Breast epithelium (tissue), 4 donors: ENCODE measurements around the gene PHACTR3. TPM values are rescaled to one million over a fixed set of nuclear protein-coding genes. Genes with fewer than 3 reads are reported as not detected.
A peak's percentile ranks its signal among the peaks of the same experiment; 100 is the strongest.

Source experiments
- DNase-seq, 2 donors: peaks; one replicate each; pipeline ENCODE4 v3.0.0-alpha.2; 2019; ENCODE audit warnings: low spot score in 2 of 2
- H3K27ac ChIP-seq, 2 donors: fragments of 200-600 bp; sonication (generic) in 1 of 2; one replicate each; pipeline ENCODE4 v1.5.1; 2016 to 2019; ENCODE audit warnings: mild to moderate bottlenecking in 1 of 2
- H3K27me3 ChIP-seq, 2 donors: fragments of 200-600 bp; sonication (generic) in 1 of 2; one replicate each; pipeline versions ENCODE4 v1.5.1 to v1.6.0; 2017 to 2019; ENCODE audit warnings: control low read depth in 1 of 2, mild to moderate bottlenecking in 1 of 2
- H3K36me3 ChIP-seq: fragments of 200-600 bp; one replicate; pipeline ENCODE4 v1.5.1; 2019
- H3K4me1 ChIP-seq, 2 donors: fragments of 200-600 bp; sonication (generic); one replicate each; pipeline ENCODE4 v1.5.1; 2016 to 2019; ENCODE audit warnings: control low read depth in 1 of 2
- H3K4me3 ChIP-seq, 3 donors: fragments of 200-600 bp; sonication (generic); 1 replicate in 2 of 3; 2 replicates in 1 of 3; pipeline ENCODE4 v1.5.1; 2016 to 2019; ENCODE audit warnings: mild to moderate bottlenecking in 3 of 3, moderate library complexity in 2 of 3
- H3K9me3 ChIP-seq, 2 donors: fragments of 200-600 bp; sonication (generic) in 1 of 2; one replicate each; pipeline ENCODE4 v1.5.1; 2016 to 2019; ENCODE audit warnings: control low read depth in 1 of 2
- POLR2A ChIP-seq: fragments of 450-650 bp; IDR thresholded peaks from one replicate; pipeline ENCODE4 v1.6.1; 2016; ENCODE audit warnings: antibody characterized with exemption, mild to moderate bottlenecking, moderate library complexity
- POLR2AphosphoS5 ChIP-seq, 3 donors: sonication (generic); formaldehyde crosslinking; IDR thresholded peaks; one replicate each; pipeline ENCODE4 v1.6.1; 2017; ENCODE audit warnings: antibody characterized with exemption in 3 of 3
- intact Hi-C: fragments of 100-400 bp; cut with DNase I; formaldehyde crosslinking; loops from one replicate; pipeline ENCODE4 v1.15.1; 2023; ENCODE audit warnings: low total_unique reads
- total RNA-seq, 3 donors: library from RNA; depleted of rRNA; stranded (reverse); fragments of >200 nt; gene quantifications; one replicate each; pipeline ENCODE4 v1.1.0, GENCODE V29; 2016
- TF ChIP-seq, protein P1 (sequence below), 3 donors: fragments of 450-650 bp; IDR thresholded peaks; one replicate each; pipeline ENCODE4 v1.5.1; 2016 to 2017; ENCODE audit warnings: antibody characterized with exemption in 3 of 3, mild to moderate bottlenecking in 3 of 3, moderate library complexity in 3 of 3

The PHACTR3 gene
- total RNA-seq, 3 donors from 2014 or later: 0.16 to 0.33 (median 0.29) TPM

DNA sequence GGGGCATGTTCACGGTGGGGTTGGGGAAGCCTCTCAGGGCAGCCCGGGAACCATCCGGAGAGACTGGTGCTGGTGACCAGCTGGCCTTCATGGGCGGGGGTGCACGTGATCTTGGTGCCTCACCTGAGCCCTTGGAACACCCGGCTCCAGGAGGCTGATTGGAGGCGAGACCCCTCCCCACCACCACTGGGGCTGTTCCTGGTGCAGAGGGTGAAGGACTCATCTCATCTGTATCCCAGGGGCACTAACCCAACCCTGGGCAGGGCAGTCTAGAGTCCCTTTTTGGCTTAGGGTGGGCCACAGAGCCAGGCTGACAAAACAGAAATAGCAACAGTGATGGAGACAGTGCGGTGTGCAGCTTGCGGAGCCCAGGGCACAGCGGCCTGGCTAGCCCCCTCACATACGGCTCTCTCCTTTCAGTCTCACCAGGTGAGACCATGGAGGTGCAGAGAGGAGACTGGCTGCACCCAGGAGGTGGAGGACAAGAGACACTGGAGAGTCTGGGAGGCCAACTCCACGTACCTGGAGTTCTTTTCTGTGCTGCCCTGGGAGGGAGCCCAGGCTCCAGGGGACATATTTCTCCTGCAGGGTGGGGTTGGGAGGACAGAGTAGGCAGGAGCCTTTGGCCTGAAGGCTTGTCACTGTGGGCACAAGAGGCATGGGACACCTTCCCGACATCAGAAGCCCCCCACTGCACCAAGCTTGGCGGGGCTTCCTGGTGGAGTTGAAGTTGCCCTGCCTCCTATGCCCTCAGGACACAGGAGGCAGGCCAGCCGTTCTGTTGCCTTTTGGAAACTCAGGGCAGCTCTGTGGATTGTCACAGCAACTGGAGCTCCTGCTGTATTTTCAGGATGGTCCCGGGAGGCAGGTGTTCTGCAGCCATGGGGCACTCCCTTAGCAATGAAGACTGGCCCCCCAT, 223.1 kb downstream of the PHACTR3 start:
- DNase-seq: peak in 1 of 2 donors; percentile 31
- Histone ChIP-seq H3K27me3 (peaks cover 0 to 16% of the 10 kb centered on the region in 2 donors), H3K4me1 (no peaks in the 10 kb centered on the region), H3K36me3 (no peaks in the 10 kb centered on the region), H3K9me3 (no peaks in the 10 kb centered on the region), H3K4me3 (no peak overlapping the region), H3K27ac (no peak overlapping the region)
- intact Hi-C loops: no loop called here
- TF ChIP-seq POLR2A: no peak
- TF ChIP-seq, protein P1, sequence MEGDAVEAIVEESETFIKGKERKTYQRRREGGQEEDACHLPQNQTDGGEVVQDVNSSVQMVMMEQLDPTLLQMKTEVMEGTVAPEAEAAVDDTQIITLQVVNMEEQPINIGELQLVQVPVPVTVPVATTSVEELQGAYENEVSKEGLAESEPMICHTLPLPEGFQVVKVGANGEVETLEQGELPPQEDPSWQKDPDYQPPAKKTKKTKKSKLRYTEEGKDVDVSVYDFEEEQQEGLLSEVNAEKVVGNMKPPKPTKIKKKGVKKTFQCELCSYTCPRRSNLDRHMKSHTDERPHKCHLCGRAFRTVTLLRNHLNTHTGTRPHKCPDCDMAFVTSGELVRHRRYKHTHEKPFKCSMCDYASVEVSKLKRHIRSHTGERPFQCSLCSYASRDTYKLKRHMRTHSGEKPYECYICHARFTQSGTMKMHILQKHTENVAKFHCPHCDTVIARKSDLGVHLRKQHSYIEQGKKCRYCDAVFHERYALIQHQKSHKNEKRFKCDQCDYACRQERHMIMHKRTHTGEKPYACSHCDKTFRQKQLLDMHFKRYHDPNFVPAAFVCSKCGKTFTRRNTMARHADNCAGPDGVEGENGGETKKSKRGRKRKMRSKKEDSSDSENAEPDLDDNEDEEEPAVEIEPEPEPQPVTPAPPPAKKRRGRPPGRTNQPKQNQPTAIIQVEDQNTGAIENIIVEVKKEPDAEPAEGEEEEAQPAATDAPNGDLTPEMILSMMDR (IDR thresholded peaks at IDR 0.05): no peak
- TF ChIP-seq POLR2AphosphoS5 (IDR thresholded peaks at IDR 0.05): no peak

DNA sequence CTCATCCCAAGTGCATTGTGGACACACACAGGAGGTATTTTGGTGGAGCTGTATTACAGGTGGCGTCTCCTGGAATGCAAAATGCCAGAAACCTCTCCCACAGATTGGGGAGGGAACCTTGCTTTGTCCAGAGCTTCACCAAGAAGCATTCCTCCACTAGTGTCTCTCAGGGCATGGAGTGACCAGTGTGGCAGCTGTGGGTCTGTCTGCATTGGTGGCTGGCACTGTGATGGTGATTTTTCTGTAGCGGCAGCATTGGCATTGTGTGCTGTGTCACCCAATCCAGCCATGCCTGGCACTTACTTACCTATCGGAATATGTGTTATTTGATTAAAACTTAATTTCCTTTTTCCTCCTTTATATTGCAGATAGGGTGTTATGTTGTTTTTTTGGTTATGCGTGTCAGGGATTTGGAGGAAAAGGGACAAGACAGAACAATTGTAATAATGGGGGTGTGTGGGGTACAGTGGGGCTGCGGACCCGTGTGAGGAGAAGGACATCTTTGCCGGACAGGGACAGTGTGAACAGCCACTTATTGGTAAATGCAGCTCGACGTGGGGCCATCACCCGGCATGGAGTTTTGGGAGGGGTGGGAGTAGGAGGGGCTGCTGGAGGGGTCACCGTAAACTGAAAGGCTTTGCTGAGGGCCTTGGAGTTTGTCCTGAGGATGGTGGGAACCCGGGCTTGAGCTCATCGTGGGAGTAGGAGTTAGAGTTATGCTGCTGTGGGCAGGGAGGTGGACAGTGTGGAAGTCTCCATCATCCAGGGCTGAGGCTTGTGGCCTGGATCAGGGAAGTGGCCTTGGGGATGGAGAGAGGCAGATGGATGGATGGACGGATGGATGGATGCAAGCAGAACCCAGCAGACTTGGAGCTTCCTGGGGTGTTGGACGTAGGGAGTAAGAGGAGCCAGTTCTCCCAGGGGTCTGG, 224.0 kb downstream of the PHACTR3 start:
- peaks cover 0 to 11% of the 10 kb centered on the region in 2 donors for H3K27me3 ChIP-seq
- no peaks in the 10 kb centered on the region for H3K4me1 ChIP-seq
- H3K27ac ChIP-seq: no peak overlapping the region
- H3K36me3 ChIP-seq: no peaks in the 10 kb centered on the region
- no peaks in the 10 kb centered on the region for H3K9me3 ChIP-seq
- peak in 1 of 2 donors; percentile 34 for DNase-seq
- intact Hi-C loops: no loop called here
- TF ChIP-seq POLR2A: no peak
- TF ChIP-seq, protein P1 (IDR thresholded peaks at IDR 0.05): no peak
- no peak for TF ChIP-seq POLR2AphosphoS5 (IDR thresholded peaks at IDR 0.05)
- H3K4me3 ChIP-seq: no peak overlapping the region

DNA sequence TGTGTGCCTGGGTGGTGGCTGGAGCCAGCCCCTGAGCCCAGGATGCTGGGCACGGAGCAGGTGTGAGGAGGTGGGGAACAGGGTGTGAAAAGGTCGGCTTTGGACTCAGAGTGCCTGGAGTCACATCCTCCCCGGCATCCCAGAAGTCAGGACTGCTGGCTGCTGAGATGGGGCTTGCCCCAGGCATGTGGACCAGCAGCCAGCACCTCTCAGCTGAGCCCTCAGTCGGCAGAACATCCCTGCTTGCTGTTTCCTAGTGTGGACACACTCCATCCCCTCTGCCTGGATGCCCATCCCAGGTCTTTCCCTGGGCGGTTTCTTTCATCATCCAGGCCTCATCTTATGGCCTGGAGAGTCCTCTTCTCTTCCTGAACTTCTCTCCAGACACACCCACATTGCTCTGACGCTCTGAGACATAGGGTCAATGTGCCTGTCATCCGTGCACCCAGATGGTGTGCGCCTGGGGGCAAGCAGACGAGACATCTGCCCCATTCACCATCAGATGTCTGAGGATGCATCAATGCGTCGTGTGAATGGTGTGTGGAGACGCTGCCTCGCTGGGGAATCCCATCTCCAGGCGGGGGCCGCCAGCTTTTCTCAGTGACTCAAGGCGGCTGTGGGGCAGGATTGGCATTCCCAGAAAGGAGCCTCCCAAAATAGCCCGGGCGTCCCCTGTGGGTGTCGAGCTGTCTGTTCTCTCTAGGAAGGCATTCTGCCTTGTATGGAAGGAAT, 224.9 kb downstream of the PHACTR3 start:
- no peak overlapping the region for H3K27ac ChIP-seq
- H3K9me3 ChIP-seq: no peaks in the 10 kb centered on the region
- intact Hi-C loops: no loop called here
- no peaks in the 10 kb centered on the region for H3K36me3 ChIP-seq
- peaks cover 0 to 11% of the 10 kb centered on the region in 2 donors for H3K27me3 ChIP-seq
- no peak overlapping the region for H3K4me3 ChIP-seq
- TF ChIP-seq, protein P1 (IDR thresholded peaks at IDR 0.05): no peak
- no peak for TF ChIP-seq POLR2AphosphoS5 (IDR thresholded peaks at IDR 0.05)
- no peak for TF ChIP-seq POLR2A
- H3K4me1 ChIP-seq: no peaks in the 10 kb centered on the region
- DNase-seq: no peak

DNA sequence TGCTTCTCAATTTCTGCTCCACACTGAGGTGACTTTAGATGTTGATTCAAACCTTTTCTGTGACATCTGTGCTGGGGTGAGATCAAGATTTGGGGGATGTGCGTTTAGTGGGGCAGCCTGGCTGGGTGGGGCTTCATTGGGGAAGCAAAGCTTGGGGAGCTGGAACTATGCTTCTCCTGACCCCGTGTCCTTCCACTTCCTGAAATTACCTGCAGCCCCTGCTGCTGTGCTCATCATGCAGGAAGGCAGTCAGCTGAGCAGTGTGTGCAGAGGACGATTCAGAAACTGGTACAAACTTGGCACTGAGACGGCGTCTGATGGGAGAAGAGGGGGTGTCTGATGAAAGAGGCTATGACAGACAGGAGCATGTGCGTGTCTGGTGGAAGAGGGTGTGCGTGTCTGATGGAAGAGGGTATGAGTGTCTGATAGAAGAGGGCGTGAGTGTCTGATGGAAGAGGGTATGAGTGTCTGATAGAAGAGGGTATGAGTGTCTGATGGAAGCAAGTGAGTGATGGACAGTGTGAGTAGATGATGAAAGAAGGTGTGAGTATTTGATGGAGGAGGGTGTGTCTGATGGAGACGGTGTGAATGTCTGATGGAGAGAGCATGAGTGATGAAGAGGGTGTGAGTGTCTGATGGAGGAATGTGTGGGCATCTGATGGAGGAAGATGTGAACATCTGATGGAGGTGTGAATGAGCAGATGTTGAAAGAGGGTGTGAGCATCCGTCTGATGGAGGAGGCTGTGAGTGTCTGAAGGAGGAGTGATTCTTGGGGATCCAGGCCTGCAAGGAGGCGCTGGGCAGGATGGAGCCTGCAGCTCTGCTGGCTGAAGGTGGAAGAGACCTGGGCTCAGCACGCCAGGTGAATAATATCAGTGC, 225.7 kb downstream of the PHACTR3 start:
- TF ChIP-seq POLR2AphosphoS5 (IDR thresholded peaks at IDR 0.05): no peak
- TF ChIP-seq, protein P1 (IDR thresholded peaks at IDR 0.05): no peak
- TF ChIP-seq POLR2A: no peak
- Histone ChIP-seq H3K4me1 (no peaks in the 10 kb centered on the region), H3K9me3 (no peaks in the 10 kb centered on the region), H3K27me3 (peaks cover 0 to 11% of the 10 kb centered on the region in 2 donors), H3K27ac (no peak overlapping the region), H3K36me3 (no peaks in the 10 kb centered on the region), H3K4me3 (no peak overlapping the region)
- peak in 1 of 2 donors; percentile 22 for DNase-seq
- intact Hi-C loops: no loop called here
